Stimulated activated CD4-positive, alpha-beta T cell treated with anti-CD3 and anti-CD28 coated beads, Interleukin-1b, Interleukin-23, amount 100 ng/mL, for 4 hours (primary cell): ENCODE data around the gene ARL5B.

Experiments used
- DNase-seq, 2 donors: peaks; one replicate each; pipeline ENCODE4 v3.0.0-alpha.2; 2020; ENCODE audit warnings: low read depth in 2 of 2

ARL5B gene

GRCh38 chr10:18703521-18703920 lies 44.3 kb downstream of the ARL5B start:
- DNase-seq: no peak

GRCh38 chr10:18710201-18710653 lies 51.0 kb downstream of the ARL5B start:
- DNase-seq: no peak

- no peak for DNase-seq
Observed at GRCh38 chr10:18713077-18713476, 53.8 kb downstream of the ARL5B start.

- no peak for DNase-seq
Observed at GRCh38 chr10:18718991-18719390, 59.8 kb downstream of the ARL5B start.

GRCh38 chr10:18719811-18720210 lies 60.6 kb downstream of the ARL5B start:
- no peak for DNase-seq

- no peak for DNase-seq
Observed at GRCh38 chr10:18721067-18721466, 61.8 kb downstream of the ARL5B start.

- no peak for DNase-seq
Observed at GRCh38 chr10:18723801-18724200, 64.6 kb downstream of the ARL5B start.
